H1 (cell line): Measurements from ENCODE around the gene NFATC1.

Source experiments
- CHD1 ChIP-seq: IDR thresholded peaks from 2 replicates; pipeline ENCODE4 v1.6.1; 2012; ENCODE audit warnings: low read depth, low read length, improper control_type of control experiment
- CREB1 ChIP-seq: IDR thresholded peaks from 2 replicates; pipeline ENCODE4 v1.6.1; 2012; ENCODE audit warnings: inconsistent platforms
- CTCF ChIP-seq, 3 experiments: IDR thresholded peaks; 1 replicate in 2 of 3; 2 replicates in 1 of 3; pipeline versions ENCODE4 v1.5.1 to v1.6.1; 2011; ENCODE audit warnings: low read length in 3 of 3, mild to moderate bottlenecking in 3 of 3, inconsistent platforms in 2 of 3, low read depth in 1 of 3, moderate library complexity in 1 of 3; ENCODE audit not compliant: insufficient read depth in 1 of 3; ENCODE audit errors: control extremely low read depth in 1 of 3
- EP300 ChIP-seq, 2 experiments: IDR thresholded peaks; 1 replicate in 1 of 2; 2 replicates in 1 of 2; pipeline ENCODE4 v1.6.1; 2011 to 2012; ENCODE audit warnings: low read depth in 2 of 2, low read length in 2 of 2, mild to moderate bottlenecking in 2 of 2, borderline replicate concordance in 1 of 2, inconsistent platforms in 1 of 2, moderate library complexity in 1 of 2
- GABPA ChIP-seq: IDR thresholded peaks from 2 replicates; pipeline ENCODE4 v1.6.1; 2011; ENCODE audit warnings: mild to moderate bottlenecking, low read length, moderate library complexity, borderline replicate concordance; ENCODE audit not compliant: insufficient read depth
- JUND ChIP-seq: IDR thresholded peaks from 2 replicates; pipeline ENCODE4 v1.6.1; 2011; ENCODE audit warnings: mild to moderate bottlenecking, improper control_type of control experiment, low read length
- KDM1A ChIP-seq: fragments of 200-600, 300-600 bp; sonication (generic); IDR thresholded peaks from 2 replicates; pipeline ENCODE4 v1.7.1; 2016; ENCODE audit warnings: mild to moderate bottlenecking, low read length, borderline replicate concordance
- MAX ChIP-seq: IDR thresholded peaks from 2 replicates; pipeline ENCODE4 v1.6.1; 2012; ENCODE audit warnings: inconsistent platforms
- POLR2A ChIP-seq, 2 experiments: IDR thresholded peaks; 1 replicate in 1 of 2; 2 replicates in 1 of 2; pipeline ENCODE4 v1.6.1; 2011; ENCODE audit warnings: low read depth in 2 of 2, low read length in 2 of 2, mild to moderate bottlenecking in 2 of 2; ENCODE audit errors: control extremely low read depth in 1 of 2
- RFX5 ChIP-seq: IDR thresholded peaks from 2 replicates; pipeline ENCODE4 v1.6.1; 2011; ENCODE audit warnings: low read depth, low read length, improper control_type of control experiment, borderline replicate concordance
- TAF7 ChIP-seq: optimal IDR thresholded peaks from 2 replicates; pipeline ENCODE3; 2011; ENCODE audit warnings: low read depth, mild to moderate bottlenecking, inconsistent platforms, low read length, moderate library complexity, borderline replicate concordance
- TEAD4 ChIP-seq: IDR thresholded peaks from 2 replicates; pipeline ENCODE4 v1.6.1; 2012; ENCODE audit warnings: low read depth, low read length, inconsistent platforms, mixed read lengths
- USF2 ChIP-seq: IDR thresholded peaks from 2 replicates; pipeline ENCODE4 v1.6.1; 2011; ENCODE audit warnings: low read length, improper control_type of control experiment

GRCh38 chr18:79410731-79411613 lies 15.2 kb downstream of the NFATC1 start:
- TF ChIP-seq USF2 (no peak), MAX (no peak), CREB1 (no peak), TAF7 (no peak), CTCF (IDR thresholded peaks at IDR 0.05; ENCODE audit: control extremely low read depth in 1 of 3, insufficient read depth in 1 of 3, low read depth in 1 of 3, low read length in 3 of 3) (no peak), GABPA (no peak), CHD1 (no peak), TEAD4 (no peak), JUND (no peak), KDM1A (no peak), EP300 (IDR thresholded peaks at IDR 0.05; ENCODE audit: borderline replicate concordance in 1 of 2, low read depth in 2 of 2, low read length in 2 of 2) (no peak), POLR2A (IDR thresholded peaks at IDR 0.05; ENCODE audit: control extremely low read depth in 1 of 2, low read depth in 2 of 2, low read length in 2 of 2) (no peak), RFX5 (no peak)
